ENCODE data around the gene WAC.

Gene WAC

DNA sequence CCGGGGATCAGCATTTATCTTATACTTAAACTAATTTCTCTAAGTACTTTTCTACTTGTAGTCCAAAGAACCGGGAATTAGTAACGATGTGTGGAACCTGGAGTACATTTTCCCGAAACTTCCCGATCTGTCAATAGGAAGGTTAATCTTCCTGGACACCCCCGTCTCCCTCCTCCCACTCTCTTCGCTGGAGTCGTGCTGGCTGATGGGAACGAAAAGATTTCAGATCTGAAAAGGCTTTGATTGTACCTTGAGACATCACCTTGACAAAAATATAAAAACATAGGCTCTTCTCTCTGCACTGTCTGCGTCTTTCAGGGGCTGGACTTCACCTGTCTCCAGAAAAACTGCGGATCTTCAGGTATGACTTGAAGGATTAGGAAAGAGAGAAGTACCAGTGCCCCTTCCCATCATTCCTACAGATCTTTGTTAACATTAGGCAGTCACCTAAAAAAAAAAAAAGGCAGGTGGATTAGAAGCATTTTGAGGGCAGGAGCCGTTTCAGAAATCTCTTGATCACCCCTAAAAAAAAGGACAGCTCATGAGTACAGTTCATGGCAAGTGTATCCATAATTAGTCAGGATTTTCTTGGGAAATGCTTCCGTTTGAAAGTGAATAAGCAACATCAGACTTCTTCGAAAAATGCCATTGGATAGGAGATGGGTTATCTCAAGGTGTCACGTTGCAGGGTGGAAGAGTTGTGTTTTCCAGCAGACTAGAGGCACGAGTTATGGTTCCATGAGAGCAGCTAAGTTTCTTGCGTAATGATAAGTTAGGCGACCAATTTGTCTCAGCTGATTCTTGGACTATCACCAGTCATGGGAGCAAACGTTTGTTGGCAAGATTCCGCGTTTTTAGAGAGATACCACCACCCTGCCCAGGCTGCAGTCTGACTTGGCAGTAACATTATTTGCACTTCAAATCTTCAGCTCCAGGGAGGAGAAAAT is 136.6 kb downstream of the WAC start:
- DNase-seq = no peak
